K562 (cell line): Measurements from ENCODE around the gene NT5DC4. TPM values are rescaled to one million over a fixed set of nuclear protein-coding genes. Genes with fewer than 3 reads are reported as not detected.

Experiments used
- ATAC-seq: fragments of 200-7000 bp; cut with Tn5 transposase; 3 replicates; pipeline ENCODE4 v1.9.1; 2020; ENCODE audit warnings: moderate library complexity
- BruUV-seq: library from RNA; stranded (reverse); fragments of 400-500 nt; replicated peaks from 2 replicates; lab custom pipeline; 2021; lab: Mats Ljungman, UMichigan
- CTCF ChIA-PET: fragments of 300-600 bp; formaldehyde crosslinking; extraction: SDS; loops from one replicate; lab custom pipeline; 2021; ENCODE audit warnings: low intra/inter-chr PET ratio; lab: Yijun Ruan, JAX
- POLR2A ChIA-PET: fragments of 300-600, 350-650 bp; sonication (Branson Sonifier 250); formaldehyde crosslinking; extraction: SDS; loops from one replicate; lab custom pipeline; 2021; ENCODE audit warnings: antibody characterized with exemption, inconsistent platforms; lab: Yijun Ruan, JAX
- DNase-seq, 4 experiments: peaks; one replicate each; pipeline versions ENCODE4 v3.0.0 to v3.0.0-alpha.2; 2011 to 2018; ENCODE audit warnings: low spot score in 3 of 4, mixed read lengths in 3 of 4; ENCODE audit errors: extremely low read depth in 1 of 4
- FAIRE-seq: peaks from 2 replicates; lab custom pipeline; 2011; peaks lifted over from hg19 to GRCh38; lab: Jason Lieb, UNC
- H2AFZ ChIP-seq: 2 replicates; pipeline ENCODE4 v1.6.0; 2011; ENCODE audit warnings: low read depth, low read length, control low read depth, inconsistent platforms
- H3K27ac ChIP-seq: fragments of 200-600 bp; 3 replicates; pipeline ENCODE4 v1.8.0; 2011; ENCODE audit warnings: low read depth, mild to moderate bottlenecking, control low read depth, inconsistent platforms, low read length, moderate library complexity, mixed read lengths; ENCODE audit errors: extremely low read depth
- H3K27me3 ChIP-seq, 2 experiments: fragments of 300-600 bp in 1 of 2; 2 replicates in 1 of 2; 3 replicates in 1 of 2; pipeline versions ENCODE4 v1.6.0 to v1.8.0; 2011; ENCODE audit warnings: inconsistent platforms in 2 of 2, low read length in 2 of 2, mild to moderate bottlenecking in 1 of 2, mixed read lengths in 1 of 2, moderate library complexity in 1 of 2; ENCODE audit not compliant: control insufficient read depth in 2 of 2, insufficient read depth in 2 of 2
- H3K36me3 ChIP-seq: fragments of 300-600 bp; 3 replicates; pipeline ENCODE4 v1.8.0; 2011; ENCODE audit warnings: mild to moderate bottlenecking, low read length, inconsistent platforms; ENCODE audit not compliant: control insufficient read depth, insufficient read depth
- H3K4me1 ChIP-seq, 2 experiments: fragments of 200-600 bp in 1 of 2; replicated peaks in 1 of 2; 2 replicates in 1 of 2; 3 replicates in 1 of 2; pipeline versions ENCODE4 v1.5.1 to v1.8.0; 2011; ENCODE audit warnings: inconsistent platforms in 2 of 2, low read length in 2 of 2, mild to moderate bottlenecking in 1 of 2, mixed read lengths in 1 of 2, moderate library complexity in 1 of 2; ENCODE audit not compliant: control insufficient read depth in 2 of 2, insufficient read depth in 2 of 2
- H3K4me2 ChIP-seq: 2 replicates; pipeline ENCODE4 v1.6.1; 2011; ENCODE audit warnings: low read length, control low read depth, inconsistent platforms, mixed read lengths; ENCODE audit not compliant: insufficient read depth
- H3K4me3 ChIP-seq: fragments of 200-600 bp; sonication (generic), shearing (Covaris generic); 2 replicates; pipeline ENCODE4 v1.5.1; 2016; ENCODE audit warnings: control low read depth, inconsistent platforms
- H3K79me2 ChIP-seq: fragments of 200-600 bp; 3 replicates; pipeline ENCODE4 v1.8.0; 2011; ENCODE audit warnings: low read length, inconsistent platforms; ENCODE audit not compliant: control insufficient read depth, insufficient read depth
- H3K9ac ChIP-seq, 2 experiments: 2 replicates each; pipeline versions ENCODE4 v1.6.0 to v1.6.1; 2011; ENCODE audit warnings: low read depth in 2 of 2, low read length in 2 of 2, control low read depth in 1 of 2, inconsistent platforms in 1 of 2, mild to moderate bottlenecking in 1 of 2, mixed read lengths in 1 of 2; ENCODE audit not compliant: insufficient read depth in 1 of 2
- H3K9me1 ChIP-seq: one replicate; pipeline ENCODE4 v1.6.0; 2011; ENCODE audit warnings: inconsistent platforms, mild to moderate bottlenecking, low read length, moderate library complexity; ENCODE audit not compliant: control insufficient read depth, insufficient read depth
- H3K9me3 ChIP-seq: replicated peaks from 2 replicates; pipeline ENCODE4 v1.5.1; 2011; ENCODE audit warnings: low read depth, low read length, inconsistent platforms; ENCODE audit not compliant: control insufficient read depth, insufficient read depth
- H4K20me1 ChIP-seq: replicated peaks from 2 replicates; pipeline ENCODE4 v1.6.1; 2011; ENCODE audit warnings: low read length, inconsistent platforms, mixed read lengths; ENCODE audit not compliant: control insufficient read depth, insufficient read depth
- HES1 ChIP-seq: fragments of 450-650 bp; IDR thresholded peaks from 2 replicates; pipeline ENCODE4 v1.6.1; 2016; ENCODE audit warnings: low read depth, mild to moderate bottlenecking, moderate library complexity
- LCOR ChIP-seq: sonication (generic); formaldehyde crosslinking; IDR thresholded peaks from 2 replicates; pipeline ENCODE4 v1.8.0; 2022; ENCODE audit warnings: mild to moderate bottlenecking, missing genetic modification reagents
- LEF1 ChIP-seq: fragments of 450-650 bp; IDR thresholded peaks from 2 replicates; pipeline ENCODE4 v1.6.1; 2016; ENCODE audit warnings: mild to moderate bottlenecking
- MAFG ChIP-seq: fragments of 450-650 bp; conservative IDR thresholded peaks from 2 replicates; pipeline ENCODE4 v1.6.1; 2016; ENCODE audit warnings: missing genetic modification characterization, missing compliant biosample characterization
- POLR2H ChIP-seq: IDR thresholded peaks from 2 replicates; pipeline ENCODE4 v1.6.1; 2016; ENCODE audit warnings: missing genetic modification characterization, low read depth, mild to moderate bottlenecking, control low read depth, missing compliant biosample characterization, moderate library complexity
- PRDM10 ChIP-seq: fragments of 450-650 bp; IDR thresholded peaks from 2 replicates; pipeline ENCODE4 v1.6.1; 2018; ENCODE audit not compliant: partially characterized antibody
- U2AF2 ChIP-seq: fragments of 200-400 bp; formaldehyde crosslinking; optimal IDR thresholded peaks from 2 replicates; pipeline ENCODE3; 2017; ENCODE audit warnings: low read depth, mild to moderate bottlenecking, low read length
- ZNF197 ChIP-seq: fragments of 200-800 bp; sonication (Bioruptor generic); IDR thresholded peaks from 2 replicates; pipeline ENCODE4 v1.6.1; 2016; ENCODE audit warnings: low read depth, missing genetic modification characterization, missing compliant biosample characterization
- ZNF318 ChIP-seq, 2 experiments: fragments of 450-650 bp; IDR thresholded peaks; 2 replicates each; pipeline ENCODE4 v1.6.1; 2016; ENCODE audit warnings: mild to moderate bottlenecking in 2 of 2, borderline replicate concordance in 1 of 2, low read depth in 1 of 2, moderate library complexity in 1 of 2
- in situ Hi-C: fragments of 300-500 bp; cut with MboI; formaldehyde crosslinking; loops from 4 replicates; pipeline ENCODE4 v1.15.0; 2018; ENCODE audit warnings: inconsistent platforms, mixed read lengths
- intact Hi-C: fragments of 100-400 bp; cut with micrococcal nuclease; formaldehyde crosslinking; loops from 2 replicates; pipeline ENCODE4 v1.14.2; 2022
- polyA plus RNA-seq, 8 experiments: library from polyadenylated mRNA; depleted of rRNA in 4 of 8; stranded (reverse) in 5 of 8; unstranded in 3 of 8; fragments of >200 nt; fragmentation: Nextera tagmentation in 2 of 8; fragmentation: Illumina TruSeq in 1 of 8; extraction: Ambion mirVana in 2 of 8; extraction: Trizol in 1 of 8; gene quantifications; 2 replicates each; pipeline versions ENCODE4 v1.2.1 to v1.2.3, GENCODE V29; 2011 to 2014; ENCODE audit warnings: inconsistent platforms in 1 of 8, missing spikeins in 1 of 8
- total RNA-seq, 7 experiments: library from RNA; depleted of rRNA in 6 of 7; stranded (reverse); fragments of >200 nt in 6 of 7; fragmentation: Illumina TruSeq in 2 of 7; extraction: Trizol in 2 of 7; gene quantifications; 2 replicates each; pipeline versions ENCODE4 v1.2.1 to v1.2.3, GENCODE V29; 2011 to 2021; ENCODE audit warnings: low replicate concordance in 1 of 7

The NT5DC4 gene
- total and polyA plus RNA-seq, 9 of the 15 experiments (the other 6 are each of a cell fraction or from before 2014, with no cell fraction given), result 0.44 to 6.9 (median 2.5) TPM

- H4K20me1 ChIP-seq, result no peaks in the 10 kb centered on the region
- no peak for FAIRE-seq
- no peak overlapping the region for H3K27ac ChIP-seq
- TSS peak; percentile 25 for BruUV-seq
- no peak overlapping the region for H3K4me3 ChIP-seq
- H3K9me1 ChIP-seq, result no peaks in the 10 kb centered on the region
- no peak for DNase-seq
- in situ Hi-C loops, result loop anchor here (5.0 kb wide), 1 partner anchor 127 kb away; no protein-coding TSS in a partner anchor
- ATAC-seq, result no peak
- CTCF ChIA-PET, result interaction anchor here (0.6 to 4.4 kb wide), 5 partner anchors 26 to 628 kb away, joined by 3 to 46 read pairs (median 9); no protein-coding TSS in a partner anchor
- H3K79me2 ChIP-seq, result peaks cover 9% of the 10 kb centered on the region; the same call in 2 of the 3 replicates
- TF ChIP-seq LCOR (CRISPR knock-in tag), result no peak
- TF ChIP-seq POLR2H (tag), result no peak
- TF ChIP-seq ZNF318 (IDR thresholded peaks at IDR 0.05; ENCODE audit: borderline replicate concordance in 1 of 2, low read depth in 1 of 2), result no peak
- TF ChIP-seq MAFG (tag), result no peak
- TF ChIP-seq U2AF2, result no peak
- TF ChIP-seq ZNF197 (CRISPR knock-in tag), result no peak
- TF ChIP-seq LEF1, result no peak
- TF ChIP-seq HES1, result no peak
- TF ChIP-seq PRDM10, result no peak
- H3K27me3 ChIP-seq, result no peaks in the 10 kb centered on the region
- intact Hi-C loops, result loop anchor here (5.0 kb wide), 1 partner anchor 82 kb away; no protein-coding TSS in a partner anchor
- H3K4me2 ChIP-seq, result no peak overlapping the region
- H3K9ac ChIP-seq, result no peak overlapping the region
- peaks cover 2% of the 10 kb centered on the region; the same call in 1 of the 2 replicates for H3K9me3 ChIP-seq
- H3K36me3 ChIP-seq, result peaks cover 85% of the 10 kb centered on the region
- no peak overlapping the region for H2AFZ ChIP-seq
- no peaks in the 10 kb centered on the region; a peak in 1 of 5 replicates for H3K4me1 ChIP-seq
- POLR2A ChIA-PET, result interaction anchor here (0.6 to 2.8 kb wide), 7 partner anchors 9 to 191 kb away, joined by 3 to 19 read pairs (median 5); partner anchors contain the start of gene IL1B
Measured at GRCh38 chr2:112750560-112750843, 29.7 kb downstream of the NT5DC4 start.
